OCI-LY3 (cell line): ENCODE data around the gene PXN.
"Not testable (repeated sequence)": the region's sequence is repeated elsewhere in the genome, so short reads cannot be mapped to it uniquely, and the experiment has no call there.

Experiments used
- H2AFZ ChIP-seq: fragments of 200-600, 300-600 bp; shearing (Covaris generic); 2 replicates; pipeline ENCODE4 v1.6.0; 2014; ENCODE audit warnings: antibody characterized with exemption, low read depth, low read length
- H3K27ac ChIP-seq: fragments of 200-600, 300-600 bp; sonication (generic); 2 replicates; pipeline ENCODE4 v1.5.1; 2014; ENCODE audit warnings: mild to moderate bottlenecking, low read length, moderate library complexity, mixed read lengths
- H3K27me3 ChIP-seq: fragments of 200-600, 300-600 bp; sonication (generic); 2 replicates; pipeline ENCODE4 v1.6.1; 2014; ENCODE audit warnings: low read depth, low read length, mixed read lengths
- H3K36me3 ChIP-seq: fragments of 200-600, 300-600 bp; sonication (generic); replicated peaks from 2 replicates; pipeline ENCODE3; 2014; ENCODE audit warnings: low read depth, low read length, mixed read lengths
- H3K4me1 ChIP-seq: fragments of 300-600, 200-600 bp; sonication (generic); 2 replicates; pipeline ENCODE4 v1.6.1; 2014; ENCODE audit warnings: low read length, mixed read lengths
- H3K4me2 ChIP-seq: fragments of 200-600, 300-600 bp; sonication (generic); 2 replicates; pipeline ENCODE4 v1.6.1; 2014; ENCODE audit warnings: low read length, mixed read lengths
- H3K4me3 ChIP-seq: fragments of 300-600, 200-600 bp; sonication (generic); 2 replicates; pipeline ENCODE4 v1.5.1; 2014; ENCODE audit warnings: antibody characterized with exemption, mild to moderate bottlenecking, low read length, moderate library complexity
- H3K79me2 ChIP-seq: fragments of 300-600, 200-600 bp; shearing (Covaris generic); 2 replicates; pipeline ENCODE4 v1.6.1; 2014; ENCODE audit warnings: mild to moderate bottlenecking, low read length, mixed read lengths
- H3K9ac ChIP-seq: fragments of 300-600, 200-600 bp; shearing (Covaris generic); 2 replicates; pipeline ENCODE4 v1.6.0; 2014; ENCODE audit warnings: mild to moderate bottlenecking, low read length, moderate library complexity
- H3K9me3 ChIP-seq: fragments of 200-600, 300-600 bp; shearing (Covaris generic); 2 replicates; pipeline ENCODE4 v1.6.1; 2014; ENCODE audit warnings: low read length, mixed read lengths; ENCODE audit not compliant: insufficient read depth
- H4K20me1 ChIP-seq: fragments of 200-600, 300-600 bp; sonication (generic); 2 replicates; pipeline ENCODE4 v1.6.1; 2016; ENCODE audit warnings: low read length, mixed read lengths; ENCODE audit not compliant: insufficient read depth
- EZH2phosphoT487 ChIP-seq: fragments of 200-600 bp; shearing (Covaris generic); IDR thresholded peaks from 2 replicates; pipeline ENCODE4 v1.6.1; 2018; ENCODE audit warnings: antibody characterized with exemption, mixed run types, low read depth
- TF ChIP-seq, protein P1 (sequence below): fragments of 200-600, 300-600 bp; sonication (generic); IDR thresholded peaks from 2 replicates; pipeline ENCODE4 v1.5.1; 2014; ENCODE audit warnings: antibody characterized with exemption, low read length, low read depth

PXN gene

GRCh38 chr12:120249875-120250795 is 15.4 kb downstream of the PXN start:
- Histone ChIP-seq H3K4me1 (peaks cover 21% of the 10 kb centered on the region), H3K9me3 (no peaks in the 10 kb centered on the region), H3K36me3 (no peaks in the 10 kb centered on the region), H3K27me3 (peaks cover 40% of the 10 kb centered on the region), H3K9ac (no peak overlapping the region), H2AFZ (no peak overlapping the region), H3K79me2 (no peaks in the 10 kb centered on the region), H3K4me2 (peak overlapping the region; percentile 57), H3K27ac (no peak overlapping the region), H4K20me1 (peaks cover 7% of the 10 kb centered on the region; the same call in 1 of the 2 replicates), H3K4me3 (no peak overlapping the region)
- TF ChIP-seq, protein P1, sequence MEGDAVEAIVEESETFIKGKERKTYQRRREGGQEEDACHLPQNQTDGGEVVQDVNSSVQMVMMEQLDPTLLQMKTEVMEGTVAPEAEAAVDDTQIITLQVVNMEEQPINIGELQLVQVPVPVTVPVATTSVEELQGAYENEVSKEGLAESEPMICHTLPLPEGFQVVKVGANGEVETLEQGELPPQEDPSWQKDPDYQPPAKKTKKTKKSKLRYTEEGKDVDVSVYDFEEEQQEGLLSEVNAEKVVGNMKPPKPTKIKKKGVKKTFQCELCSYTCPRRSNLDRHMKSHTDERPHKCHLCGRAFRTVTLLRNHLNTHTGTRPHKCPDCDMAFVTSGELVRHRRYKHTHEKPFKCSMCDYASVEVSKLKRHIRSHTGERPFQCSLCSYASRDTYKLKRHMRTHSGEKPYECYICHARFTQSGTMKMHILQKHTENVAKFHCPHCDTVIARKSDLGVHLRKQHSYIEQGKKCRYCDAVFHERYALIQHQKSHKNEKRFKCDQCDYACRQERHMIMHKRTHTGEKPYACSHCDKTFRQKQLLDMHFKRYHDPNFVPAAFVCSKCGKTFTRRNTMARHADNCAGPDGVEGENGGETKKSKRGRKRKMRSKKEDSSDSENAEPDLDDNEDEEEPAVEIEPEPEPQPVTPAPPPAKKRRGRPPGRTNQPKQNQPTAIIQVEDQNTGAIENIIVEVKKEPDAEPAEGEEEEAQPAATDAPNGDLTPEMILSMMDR = no peak
- no peak for TF ChIP-seq EZH2phosphoT487

DNA sequence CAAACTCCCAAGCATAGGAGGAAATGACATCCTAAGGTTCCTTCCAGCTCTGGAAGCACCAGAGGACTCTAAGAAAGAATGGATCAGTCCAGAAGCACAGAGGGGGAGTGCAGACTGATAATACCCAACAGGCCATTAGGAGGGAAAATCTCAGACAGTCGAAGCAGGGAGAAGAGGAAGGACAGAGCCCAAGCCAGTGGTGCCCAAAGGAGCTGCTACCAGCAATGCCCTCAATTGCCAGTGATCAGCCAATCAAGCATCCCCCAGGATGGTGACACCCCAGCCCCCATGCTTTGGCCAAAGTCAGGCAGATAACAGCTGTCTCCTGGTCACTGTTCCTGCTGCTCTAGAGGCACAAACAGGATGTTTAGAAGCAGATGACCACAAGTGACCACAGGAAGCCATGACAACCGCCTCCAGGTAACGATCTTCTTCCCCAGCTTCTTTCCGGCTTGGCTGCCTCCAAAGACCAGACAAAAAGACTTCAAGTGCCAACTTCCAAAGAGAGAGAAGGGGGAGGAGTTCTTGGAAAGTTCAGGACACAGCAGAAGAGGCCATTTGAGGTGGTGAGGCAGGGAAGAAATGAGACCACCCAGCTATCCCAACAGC is 16.2 kb downstream of the PXN start:
- peaks cover 40% of the 10 kb centered on the region for H3K27me3 ChIP-seq
- peaks cover 7% of the 10 kb centered on the region; the same call in 1 of the 2 replicates for H4K20me1 ChIP-seq
- H3K4me1 ChIP-seq = peaks cover 21% of the 10 kb centered on the region
- TF ChIP-seq EZH2phosphoT487 = no peak
- no peak overlapping the region for H2AFZ ChIP-seq
- no peak overlapping the region for H3K4me3 ChIP-seq
- no peak overlapping the region for H3K9ac ChIP-seq
- no peak overlapping the region for H3K4me2 ChIP-seq
- H3K27ac ChIP-seq = no peak overlapping the region
- H3K9me3 ChIP-seq = no peaks in the 10 kb centered on the region
- no peaks in the 10 kb centered on the region for H3K36me3 ChIP-seq
- H3K79me2 ChIP-seq = no peaks in the 10 kb centered on the region

- TF ChIP-seq, protein P1 = no peak
- no peak for TF ChIP-seq EZH2phosphoT487
- Histone ChIP-seq H3K4me2 (no peak overlapping the region), H4K20me1 (peaks cover 7% of the 10 kb centered on the region; the same call in 1 of the 2 replicates), H3K9me3 (no peaks in the 10 kb centered on the region), H3K4me3 (no peak overlapping the region), H3K27ac (no peak overlapping the region), H3K9ac (no peak overlapping the region), H3K79me2 (no peaks in the 10 kb centered on the region), H2AFZ (no peak overlapping the region), H3K4me1 (peaks cover 18% of the 10 kb centered on the region), H3K36me3 (no peaks in the 10 kb centered on the region), H3K27me3 (peaks cover 35% of the 10 kb centered on the region)
These were observed 17.9 kb downstream of the PXN start for GRCh38 chr12:120247621-120248030.

DNA sequence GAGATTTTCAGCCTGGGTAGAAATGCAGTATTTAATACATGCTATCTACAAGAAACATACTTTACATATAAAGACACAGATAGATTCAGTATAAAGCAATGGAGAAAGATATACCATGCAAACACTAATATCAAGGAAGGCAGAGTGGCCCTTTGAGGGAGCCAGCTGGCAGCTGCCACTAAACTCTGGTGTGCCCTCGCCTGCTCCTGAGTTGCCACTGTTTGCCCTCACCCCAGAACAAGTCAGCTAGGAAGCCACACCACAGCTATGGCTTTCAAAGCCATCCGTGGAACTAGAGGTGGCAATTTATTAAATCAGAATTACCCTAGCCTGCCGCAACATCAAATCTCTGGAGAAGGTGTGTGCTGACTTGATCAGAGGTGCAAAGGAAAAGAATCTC is 18.3 kb downstream of the PXN start:
- H3K9me3 ChIP-seq = no peaks in the 10 kb centered on the region
- no peaks in the 10 kb centered on the region for H3K36me3 ChIP-seq
- H3K4me2 ChIP-seq = no peak overlapping the region
- peaks cover 31% of the 10 kb centered on the region for H3K27me3 ChIP-seq
- no peak overlapping the region for H3K27ac ChIP-seq
- peaks cover 3% of the 10 kb centered on the region; the same call in 1 of the 2 replicates for H4K20me1 ChIP-seq
- no peaks in the 10 kb centered on the region for H3K79me2 ChIP-seq
- peaks cover 15% of the 10 kb centered on the region for H3K4me1 ChIP-seq
- TF ChIP-seq, protein P1 = no peak
- TF ChIP-seq EZH2phosphoT487 = no peak
- H3K4me3 ChIP-seq = no peak overlapping the region
- H3K9ac ChIP-seq = no peak overlapping the region
- no peak overlapping the region for H2AFZ ChIP-seq

GRCh38 chr12:120246705-120247104 is 18.8 kb downstream of the PXN start:
- not testable (repeated sequence) for H2AFZ ChIP-seq, H3K4me2 ChIP-seq, H3K4me1 ChIP-seq, H3K9me3 ChIP-seq, H3K27ac ChIP-seq, H4K20me1 ChIP-seq, H3K4me3 ChIP-seq, H3K36me3 ChIP-seq, H3K79me2 ChIP-seq, H3K9ac ChIP-seq
- peaks cover 26% of the 10 kb centered on the region for H3K27me3 ChIP-seq
